ENCODE measurements around the gene UNC13B. TPM values are rescaled to one million over a fixed set of nuclear protein-coding genes. Genes with fewer than 3 reads are reported as not detected.
"Not testable (repeated sequence)": the region's sequence is repeated elsewhere in the genome, so short reads cannot be mapped to it uniquely, and the experiment has no call there.

The UNC13B gene
- total and polyA plus RNA-seq, 9 of the 15 experiments (the other 6 are each of a cell fraction or from before 2014, with no cell fraction given), result 2.4 to 11.5 (median 8.6) TPM

- H3K9ac ChIP-seq (ENCODE audit: insufficient read depth in 1 of 2, low read depth in 2 of 2, low read length in 2 of 2); FAIRE-seq; BruUV-seq (replicated peaks); DNase-seq (ENCODE audit: extremely low read depth in 1 of 4, low spot score in 3 of 4); H3K27me3 ChIP-seq (ENCODE audit: control insufficient read depth in 2 of 2, insufficient read depth in 2 of 2, low read length in 2 of 2); intact Hi-C loops (cut with micrococcal nuclease); CTCF ChIA-PET (ENCODE audit: low intra/inter-chr PET ratio); H3K4me2 ChIP-seq (ENCODE audit: insufficient read depth, low read length); H3K4me3 ChIP-seq; POLR2A ChIA-PET; H2AFZ ChIP-seq (ENCODE audit: low read depth, low read length); H3K36me3 ChIP-seq (ENCODE audit: control insufficient read depth, insufficient read depth, low read length); H3K79me2 ChIP-seq (ENCODE audit: control insufficient read depth, insufficient read depth, low read length); H3K9me1 ChIP-seq (ENCODE audit: control insufficient read depth, insufficient read depth, low read length); H3K4me1 ChIP-seq (replicated peaks in 1 of 2; ENCODE audit: control insufficient read depth in 2 of 2, insufficient read depth in 2 of 2, low read length in 2 of 2); H3K9me3 ChIP-seq (replicated peaks; ENCODE audit: control insufficient read depth, insufficient read depth, low read depth, low read length); H3K27ac ChIP-seq (ENCODE audit: extremely low read depth, low read depth, low read length); ATAC-seq; H4K20me1 ChIP-seq (replicated peaks; ENCODE audit: control insufficient read depth, insufficient read depth, low read length); in situ Hi-C loops (cut with MboI): not testable (repeated sequence)
- 100% methylated on average over 3 of the region's 53 CpGs for WGBS (ENCODE audit: insufficient coverage, low coverage, missing lambda C conversion rate)
These were observed 22.1 kb downstream of the UNC13B start for GRCh38 chr9:35183755-35184480.

- ChIA-PET CTCF (ENCODE audit: low intra/inter-chr PET ratio) (no interaction called here), POLR2A (no interaction called here)
- no peak overlapping the region for H3K9ac ChIP-seq (ENCODE audit: insufficient read depth in 1 of 2, low read depth in 2 of 2, low read length in 2 of 2)
- no peaks in the 10 kb centered on the region for H3K36me3 ChIP-seq (ENCODE audit: control insufficient read depth, insufficient read depth, low read length)
- H3K27ac ChIP-seq (ENCODE audit: extremely low read depth, low read depth, low read length), result no peak overlapping the region
- FAIRE-seq (no peak), DNase-seq (ENCODE audit: extremely low read depth in 1 of 4, low spot score in 3 of 4) (no peak), ATAC-seq (peak; percentile 56; the same call in 2 of the 3 replicates)
- H3K79me2 ChIP-seq (ENCODE audit: control insufficient read depth, insufficient read depth, low read length), result no peaks in the 10 kb centered on the region
- H2AFZ ChIP-seq (ENCODE audit: low read depth, low read length), result no peak overlapping the region
- H3K27me3 ChIP-seq (ENCODE audit: control insufficient read depth in 2 of 2, insufficient read depth in 2 of 2, low read length in 2 of 2), result no peaks in the 10 kb centered on the region
- no TSS peak for BruUV-seq (replicated peaks)
- H3K9me3 ChIP-seq (replicated peaks; ENCODE audit: control insufficient read depth, insufficient read depth, low read depth, low read length), result no peaks in the 10 kb centered on the region
- H3K4me3 ChIP-seq, result no peak overlapping the region
- in situ Hi-C loops (cut with MboI), result no loop called here
- H4K20me1 ChIP-seq (replicated peaks; ENCODE audit: control insufficient read depth, insufficient read depth, low read length), result no peaks in the 10 kb centered on the region
- 76% methylated on average over 3 of the region's 5 CpGs for WGBS (ENCODE audit: insufficient coverage, low coverage, missing lambda C conversion rate)
- H3K4me2 ChIP-seq (ENCODE audit: insufficient read depth, low read length), result no peak overlapping the region
- no peaks in the 10 kb centered on the region for H3K9me1 ChIP-seq (ENCODE audit: control insufficient read depth, insufficient read depth, low read length)
- TF ChIP-seq RREB1 (CRISPR knock-in tag; IDR thresholded peaks at IDR 0.05) (no peak), ZNF217 (CRISPR knock-in tag; IDR thresholded peaks at IDR 0.05) (no peak), MAFK (IDR thresholded peaks at IDR 0.05; ENCODE audit: low read length) (no peak), RAD21 (CRISPR knock-in tag; conservative IDR thresholded peaks at IDR 0.05 in 1 of 2, IDR thresholded peaks at IDR 0.05 in 1 of 2) (no peak), CBFA2T3 (IDR thresholded peaks at IDR 0.05) (no peak), HNRNPH1 (optimal IDR thresholded peaks at IDR 0.05; ENCODE audit: low read depth, low read length) (no peak), SMAD2 (IDR thresholded peaks at IDR 0.05; ENCODE audit: low read depth, low read length) (no peak), MAZ (CRISPR knock-in tag; conservative IDR thresholded peaks at IDR 0.05 in 1 of 2, IDR thresholded peaks at IDR 0.05 in 1 of 2) (no peak), DPF2 (IDR thresholded peaks at IDR 0.05) (no peak), SIN3B (IDR thresholded peaks at IDR 0.05; ENCODE audit: low read depth) (no peak), NFXL1 (CRISPR knock-in tag; IDR thresholded peaks at IDR 0.05) (no peak)
- peaks cover 0 to 3% of the 10 kb centered on the region in 2 experiments; a peak in 1 of 5 replicates for H3K4me1 ChIP-seq (replicated peaks in 1 of 2; ENCODE audit: control insufficient read depth in 2 of 2, insufficient read depth in 2 of 2, low read length in 2 of 2)
- intact Hi-C loops (cut with micrococcal nuclease), result no loop called here
These were observed 24.7 kb downstream of the UNC13B start for GRCh38 chr9:35186524-35186923.
